HepG2 (cell line): ENCODE measurements around the gene ARHGEF16. TPM values are rescaled to one million over a fixed set of nuclear protein-coding genes. Genes with fewer than 3 reads are reported as not detected.

Experiments
- CHCHD3 ChIP-seq: sonication (generic); formaldehyde crosslinking; IDR thresholded peaks from 2 replicates; pipeline ENCODE4 v1.8.0; 2022; ENCODE audit warnings: mild to moderate bottlenecking, missing genetic modification reagents, moderate library complexity
- DMAP1 ChIP-seq: IDR thresholded peaks from 2 replicates; pipeline ENCODE4 v1.6.1; 2016
- ETV6 ChIP-seq: sonication (generic); formaldehyde crosslinking; conservative IDR thresholded peaks from 2 replicates; pipeline ENCODE4 v1.4.0; 2020; ENCODE audit warnings: missing genetic modification reagents
- GABPA ChIP-seq, 2 experiments: IDR thresholded peaks; 2 replicates each; pipeline ENCODE4 v1.6.1; 2011 to 2016; ENCODE audit warnings: low read depth in 2 of 2, low read length in 1 of 2, missing biosample characterization in 1 of 2, missing genetic modification characterization in 1 of 2
- IRX3 ChIP-seq: sonication (generic); formaldehyde crosslinking; IDR thresholded peaks from 2 replicates; pipeline ENCODE4 v1.8.1; 2023; ENCODE audit warnings: mild to moderate bottlenecking, low read depth, missing genetic modification reagents, borderline replicate concordance
- KAT7 ChIP-seq: IDR thresholded peaks from 2 replicates; pipeline ENCODE4 v1.6.1; 2018; ENCODE audit warnings: borderline replicate concordance, missing compliant biosample characterization
- KLF6 ChIP-seq: IDR thresholded peaks from 2 replicates; pipeline ENCODE4 v1.8.0; 2016; ENCODE audit warnings: missing biosample characterization, missing genetic modification reagents
- MED1 ChIP-seq: sonication (generic); formaldehyde crosslinking; IDR thresholded peaks from 2 replicates; pipeline ENCODE4 v1.4.0; 2020; ENCODE audit warnings: missing genetic modification reagents
- NR2F6 ChIP-seq, 2 experiments: IDR thresholded peaks; 2 replicates each; pipeline ENCODE4 v1.6.1; 2016; ENCODE audit warnings: antibody characterized with exemption in 1 of 2, mild to moderate bottlenecking in 1 of 2
- POLR2A ChIP-seq, 2 experiments: IDR thresholded peaks; 2 replicates each; pipeline ENCODE4 v1.6.1; 2011; ENCODE audit warnings: low read depth in 2 of 2, low read length in 2 of 2, mild to moderate bottlenecking in 1 of 2, moderate library complexity in 1 of 2; ENCODE audit not compliant: insufficient read depth in 1 of 2
- PPARG ChIP-seq: conservative IDR thresholded peaks from 2 replicates; pipeline ENCODE4 v1.6.1; 2016; ENCODE audit warnings: missing biosample characterization, missing genetic modification reagents
- RXRB ChIP-seq: IDR thresholded peaks from 2 replicates; pipeline ENCODE4 v1.6.1; 2016; ENCODE audit warnings: borderline replicate concordance, missing genetic modification reagents, missing compliant biosample characterization
- SKI ChIP-seq: fragments of 450-650 bp; IDR thresholded peaks from one replicate; pipeline ENCODE4 v1.6.1; 2018; ENCODE audit warnings: mild to moderate bottlenecking; ENCODE audit not compliant: partially characterized antibody
- SP1 ChIP-seq, 2 experiments: fragments of 450-650 bp in 1 of 2; sonication (generic) in 1 of 2; formaldehyde crosslinking in 1 of 2; IDR thresholded peaks; 2 replicates each; pipeline versions ENCODE4 v1.4.0 to v1.6.1; 2016 to 2020; ENCODE audit warnings: missing genetic modification reagents in 1 of 2
- SP5 ChIP-seq: IDR thresholded peaks from 2 replicates; pipeline ENCODE4 v1.6.1; 2016; ENCODE audit warnings: low read depth, borderline replicate concordance
- ZNF143 ChIP-seq: sonication (generic); formaldehyde crosslinking; IDR thresholded peaks from 2 replicates; pipeline ENCODE4 v1.4.0; 2020; ENCODE audit warnings: missing genetic modification reagents
- ZNF746 ChIP-seq: sonication (generic); formaldehyde crosslinking; IDR thresholded peaks from 2 replicates; pipeline ENCODE4 v1.8.0; 2022; ENCODE audit warnings: mild to moderate bottlenecking, missing genetic modification reagents
- polyA plus RNA-seq, 8 experiments: library from polyadenylated mRNA; depleted of rRNA in 3 of 8; stranded (reverse) in 7 of 8; unstranded in 1 of 8; fragments of >200 nt; fragmentation: Illumina TruSeq in 4 of 8; extraction: Trizol in 4 of 8; gene quantifications; 2 replicates each; pipeline versions ENCODE4 v1.2.1 to v1.2.3, GENCODE V29; 2011 to 2016; ENCODE audit warnings: low read depth in 4 of 8, missing spikeins in 1 of 8, mixed read lengths in 1 of 8; ENCODE audit not compliant: insufficient read depth in 1 of 8
- total RNA-seq, 5 experiments: library from RNA; depleted of rRNA; stranded (reverse); fragments of >200 nt; fragmentation: Illumina TruSeq; extraction: Trizol; gene quantifications; 2 replicates each; pipeline ENCODE4 v1.2.3, GENCODE V29; 2016; ENCODE audit warnings: low read depth in 1 of 5
- TF ChIP-seq, protein P1 (sequence below): sonication (generic); formaldehyde crosslinking; IDR thresholded peaks from 2 replicates; pipeline ENCODE4 v1.5.0; 2020; ENCODE audit warnings: missing genetic modification reagents
- TF ChIP-seq, protein P2 (sequence below): sonication (generic); formaldehyde crosslinking; IDR thresholded peaks from 2 replicates; pipeline ENCODE4 v1.5.0; 2020; ENCODE audit warnings: missing genetic modification reagents
- TF ChIP-seq, protein P3 (sequence below): sonication (generic); formaldehyde crosslinking; conservative IDR thresholded peaks from 2 replicates; pipeline ENCODE4 v1.4.0; 2020; ENCODE audit warnings: missing genetic modification reagents
- TF ChIP-seq, protein P4 (sequence below): sonication (generic); formaldehyde crosslinking; IDR thresholded peaks from 2 replicates; pipeline ENCODE4 v1.5.1; 2020; ENCODE audit warnings: mild to moderate bottlenecking, missing genetic modification reagents, moderate library complexity

The ARHGEF16 gene
- total and polyA plus RNA-seq, 2 of the 13 experiments (the other 11 are each of a cell fraction or from before 2014, with no cell fraction given) = 20.3 to 39.9 TPM

DNA sequence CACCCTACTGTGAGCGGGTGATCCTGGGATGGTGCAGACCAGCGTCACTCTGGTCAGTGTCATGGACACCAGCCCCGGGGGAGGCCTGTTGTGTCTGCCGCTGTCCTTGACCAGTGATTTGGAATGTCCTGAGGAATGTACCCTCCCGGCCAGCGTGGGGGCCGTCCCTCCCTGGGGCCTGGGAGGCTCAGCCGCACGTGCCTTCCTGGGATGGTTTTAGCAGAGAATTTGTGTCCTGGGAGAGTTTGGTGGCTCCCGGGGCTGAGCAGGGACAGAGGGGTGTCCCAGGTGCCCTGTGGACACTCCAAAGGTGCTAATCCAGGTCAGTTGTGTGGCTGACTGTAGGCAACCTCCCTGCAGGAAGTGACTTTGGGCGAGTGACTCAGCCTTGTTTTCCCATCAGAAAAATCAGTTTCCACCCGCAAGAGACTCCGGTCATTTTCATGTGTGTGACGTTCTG, 6.2 kb downstream of the ARHGEF16 start (continued):
- TF ChIP-seq SP5 = peak; percentile 73
- TF ChIP-seq RXRB (CRISPR knock-in tag) = peak; percentile 64; the same call in 1 of the 2 replicates
- TF ChIP-seq, protein P1, sequence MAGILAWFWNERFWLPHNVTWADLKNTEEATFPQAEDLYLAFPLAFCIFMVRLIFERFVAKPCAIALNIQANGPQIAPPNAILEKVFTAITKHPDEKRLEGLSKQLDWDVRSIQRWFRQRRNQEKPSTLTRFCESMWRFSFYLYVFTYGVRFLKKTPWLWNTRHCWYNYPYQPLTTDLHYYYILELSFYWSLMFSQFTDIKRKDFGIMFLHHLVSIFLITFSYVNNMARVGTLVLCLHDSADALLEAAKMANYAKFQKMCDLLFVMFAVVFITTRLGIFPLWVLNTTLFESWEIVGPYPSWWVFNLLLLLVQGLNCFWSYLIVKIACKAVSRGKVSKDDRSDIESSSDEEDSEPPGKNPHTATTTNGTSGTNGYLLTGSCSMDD = 0 out of 2 replicates have a peak, but pooled peaks have one; percentile 55
- TF ChIP-seq KAT7 (CRISPR knock-in tag) = 0 out of 2 replicates have a peak, but pooled peaks have one; percentile 12
- TF ChIP-seq, protein P2, sequence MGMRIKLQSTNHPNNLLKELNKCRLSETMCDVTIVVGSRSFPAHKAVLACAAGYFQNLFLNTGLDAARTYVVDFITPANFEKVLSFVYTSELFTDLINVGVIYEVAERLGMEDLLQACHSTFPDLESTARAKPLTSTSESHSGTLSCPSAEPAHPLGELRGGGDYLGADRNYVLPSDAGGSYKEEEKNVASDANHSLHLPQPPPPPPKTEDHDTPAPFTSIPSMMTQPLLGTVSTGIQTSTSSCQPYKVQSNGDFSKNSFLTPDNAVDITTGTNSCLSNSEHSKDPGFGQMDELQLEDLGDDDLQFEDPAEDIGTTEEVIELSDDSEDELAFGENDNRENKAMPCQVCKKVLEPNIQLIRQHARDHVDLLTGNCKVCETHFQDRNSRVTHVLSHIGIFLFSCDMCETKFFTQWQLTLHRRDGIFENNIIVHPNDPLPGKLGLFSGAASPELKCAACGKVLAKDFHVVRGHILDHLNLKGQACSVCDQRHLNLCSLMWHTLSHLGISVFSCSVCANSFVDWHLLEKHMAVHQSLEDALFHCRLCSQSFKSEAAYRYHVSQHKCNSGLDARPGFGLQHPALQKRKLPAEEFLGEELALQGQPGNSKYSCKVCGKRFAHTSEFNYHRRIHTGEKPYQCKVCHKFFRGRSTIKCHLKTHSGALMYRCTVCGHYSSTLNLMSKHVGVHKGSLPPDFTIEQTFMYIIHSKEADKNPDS (CRISPR knock-in tag) = no peak
- TF ChIP-seq KLF6 (CRISPR knock-in tag) = no peak
- TF ChIP-seq, protein P3, sequence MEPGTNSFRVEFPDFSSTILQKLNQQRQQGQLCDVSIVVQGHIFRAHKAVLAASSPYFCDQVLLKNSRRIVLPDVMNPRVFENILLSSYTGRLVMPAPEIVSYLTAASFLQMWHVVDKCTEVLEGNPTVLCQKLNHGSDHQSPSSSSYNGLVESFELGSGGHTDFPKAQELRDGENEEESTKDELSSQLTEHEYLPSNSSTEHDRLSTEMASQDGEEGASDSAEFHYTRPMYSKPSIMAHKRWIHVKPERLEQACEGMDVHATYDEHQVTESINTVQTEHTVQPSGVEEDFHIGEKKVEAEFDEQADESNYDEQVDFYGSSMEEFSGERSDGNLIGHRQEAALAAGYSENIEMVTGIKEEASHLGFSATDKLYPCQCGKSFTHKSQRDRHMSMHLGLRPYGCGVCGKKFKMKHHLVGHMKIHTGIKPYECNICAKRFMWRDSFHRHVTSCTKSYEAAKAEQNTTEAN (CRISPR knock-in tag) = 0 out of 2 replicates have a peak, but pooled peaks have one; percentile 6
- TF ChIP-seq DMAP1 (CRISPR knock-in tag) = peak; percentile 19; the same call in 1 of the 2 replicates
- no peak for TF ChIP-seq SP1 (IDR thresholded peaks at IDR 0.05)
- peak; percentile 33; the same call in 1 of the 2 replicates for TF ChIP-seq SP1 (CRISPR knock-in tag; IDR thresholded peaks at IDR 0.05)
- TF ChIP-seq, protein P4, sequence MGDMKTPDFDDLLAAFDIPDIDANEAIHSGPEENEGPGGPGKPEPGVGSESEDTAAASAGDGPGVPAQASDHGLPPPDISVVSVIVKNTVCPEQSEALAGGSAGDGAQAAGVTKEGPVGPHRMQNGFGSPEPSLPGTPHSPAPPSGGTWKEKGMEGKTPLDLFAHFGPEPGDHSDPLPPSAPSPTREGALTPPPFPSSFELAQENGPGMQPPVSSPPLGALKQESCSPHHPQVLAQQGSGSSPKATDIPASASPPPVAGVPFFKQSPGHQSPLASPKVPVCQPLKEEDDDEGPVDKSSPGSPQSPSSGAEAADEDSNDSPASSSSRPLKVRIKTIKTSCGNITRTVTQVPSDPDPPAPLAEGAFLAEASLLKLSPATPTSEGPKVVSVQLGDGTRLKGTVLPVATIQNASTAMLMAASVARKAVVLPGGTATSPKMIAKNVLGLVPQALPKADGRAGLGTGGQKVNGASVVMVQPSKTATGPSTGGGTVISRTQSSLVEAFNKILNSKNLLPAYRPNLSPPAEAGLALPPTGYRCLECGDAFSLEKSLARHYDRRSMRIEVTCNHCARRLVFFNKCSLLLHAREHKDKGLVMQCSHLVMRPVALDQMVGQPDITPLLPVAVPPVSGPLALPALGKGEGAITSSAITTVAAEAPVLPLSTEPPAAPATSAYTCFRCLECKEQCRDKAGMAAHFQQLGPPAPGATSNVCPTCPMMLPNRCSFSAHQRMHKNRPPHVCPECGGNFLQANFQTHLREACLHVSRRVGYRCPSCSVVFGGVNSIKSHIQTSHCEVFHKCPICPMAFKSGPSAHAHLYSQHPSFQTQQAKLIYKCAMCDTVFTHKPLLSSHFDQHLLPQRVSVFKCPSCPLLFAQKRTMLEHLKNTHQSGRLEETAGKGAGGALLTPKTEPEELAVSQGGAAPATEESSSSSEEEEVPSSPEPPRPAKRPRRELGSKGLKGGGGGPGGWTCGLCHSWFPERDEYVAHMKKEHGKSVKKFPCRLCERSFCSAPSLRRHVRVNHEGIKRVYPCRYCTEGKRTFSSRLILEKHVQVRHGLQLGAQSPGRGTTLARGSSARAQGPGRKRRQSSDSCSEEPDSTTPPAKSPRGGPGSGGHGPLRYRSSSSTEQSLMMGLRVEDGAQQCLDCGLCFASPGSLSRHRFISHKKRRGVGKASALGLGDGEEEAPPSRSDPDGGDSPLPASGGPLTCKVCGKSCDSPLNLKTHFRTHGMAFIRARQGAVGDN (CRISPR knock-in tag) = peak; percentile 80
- TF ChIP-seq CHCHD3 (CRISPR knock-in tag) = no peak
- 0 out of 2 replicates have a peak, but pooled peaks have one; percentile 12 for TF ChIP-seq PPARG (CRISPR knock-in tag)
- 0 out of 2 replicates have a peak, but pooled peaks have one; percentile 17 for TF ChIP-seq ZNF746
- peak; percentile 62 for TF ChIP-seq MED1 (CRISPR knock-in tag)
- TF ChIP-seq ETV6 = peak; percentile 39; the same call in 1 of the 2 replicates
- peak in 1 of 2 experiments; percentile 40; a peak in 1 of 4 replicates for TF ChIP-seq POLR2A (IDR thresholded peaks at IDR 0.05; ENCODE audit: insufficient read depth in 1 of 2, low read depth in 2 of 2, low read length in 2 of 2)
- TF ChIP-seq IRX3 (CRISPR knock-in tag) = no peak
- TF ChIP-seq NR2F6 (IDR thresholded peaks at IDR 0.05) = no peak
- peak; percentile 66 for TF ChIP-seq NR2F6 (CRISPR knock-in tag; IDR thresholded peaks at IDR 0.05)
- TF ChIP-seq SKI = peak; percentile 78
- TF ChIP-seq GABPA (IDR thresholded peaks at IDR 0.05; ENCODE audit: low read depth, low read length) = no peak
- peak; percentile 44; the same call in 1 of the 2 replicates for TF ChIP-seq GABPA (CRISPR knock-in tag; IDR thresholded peaks at IDR 0.05; ENCODE audit: low read depth)
- TF ChIP-seq ZNF143 (CRISPR knock-in tag) = peak; percentile 4; the same call in 1 of the 2 replicates
